ENCODE measurements around the gene P2RY8.
"Not testable (repeated sequence)": the region's sequence is repeated elsewhere in the genome, so short reads cannot be mapped to it uniquely, and the experiment has no call there.

Gene P2RY8

GRCh38 chrX:1488141-1488540, 48.8 kb downstream of the P2RY8 start:
- no peak for DNase-seq (ENCODE audit: low read depth, low spot score)
- H3K27me3 ChIP-seq (ENCODE audit: insufficient read depth, insufficient read length) = no peaks in the 10 kb centered on the region
- TF ChIP-seq SUZ12 (IDR thresholded peaks at IDR 0.05; ENCODE audit: extremely low read depth, insufficient read depth, insufficient read length) (no peak), ZNF274 (IDR thresholded peaks at IDR 0.05; ENCODE audit: low read depth, low read length) (no peak), YY1 (IDR thresholded peaks at IDR 0.05; ENCODE audit: insufficient read depth, insufficient read length) (no peak)
- peaks cover 6% of the 10 kb centered on the region; the same call in 1 of the 2 replicates for H3K9me3 ChIP-seq (ENCODE audit: insufficient read depth, low read length)
- H3K36me3 ChIP-seq (ENCODE audit: insufficient read depth, insufficient read length, low read length) = no peaks in the 10 kb centered on the region
- H3K9ac ChIP-seq (ENCODE audit: insufficient read length, low read depth) = no peak overlapping the region
- H3K4me3 ChIP-seq (ENCODE audit: insufficient read length, low read depth) = no peak overlapping the region
- H3K4me1 ChIP-seq (ENCODE audit: insufficient read depth, insufficient read length) = peaks cover 3% of the 10 kb centered on the region

GRCh38 chrX:1487401-1487800, 49.6 kb downstream of the P2RY8 start:
- no peaks in the 10 kb centered on the region for H3K27me3 ChIP-seq (ENCODE audit: insufficient read depth, insufficient read length)
- no peak overlapping the region for H3K4me3 ChIP-seq (ENCODE audit: insufficient read length, low read depth)
- no peak for TF ChIP-seq SUZ12 (IDR thresholded peaks at IDR 0.05; ENCODE audit: extremely low read depth, insufficient read depth, insufficient read length)
- no peak for DNase-seq (ENCODE audit: low read depth, low spot score)
- H3K4me1 ChIP-seq (ENCODE audit: insufficient read depth, insufficient read length) = peaks cover 3% of the 10 kb centered on the region
- H3K9ac ChIP-seq (ENCODE audit: insufficient read length, low read depth) = no peak overlapping the region
- peaks cover 6% of the 10 kb centered on the region; the same call in 1 of the 2 replicates for H3K9me3 ChIP-seq (ENCODE audit: insufficient read depth, low read length)
- no peaks in the 10 kb centered on the region for H3K36me3 ChIP-seq (ENCODE audit: insufficient read depth, insufficient read length, low read length)

GRCh38 chrX:1486749-1487361, 50.1 kb downstream of the P2RY8 start:
- TF ChIP-seq YY1 (IDR thresholded peaks at IDR 0.05; ENCODE audit: insufficient read depth, insufficient read length) (no peak), ZNF274 (IDR thresholded peaks at IDR 0.05; ENCODE audit: low read depth, low read length) (no peak), SUZ12 (IDR thresholded peaks at IDR 0.05; ENCODE audit: extremely low read depth, insufficient read depth, insufficient read length) (no peak)
- DNase-seq (ENCODE audit: low read depth, low spot score) = no peak
- H3K27me3 ChIP-seq (ENCODE audit: insufficient read depth, insufficient read length) = no peaks in the 10 kb centered on the region
- no peaks in the 10 kb centered on the region for H3K36me3 ChIP-seq (ENCODE audit: insufficient read depth, insufficient read length, low read length)
- H3K4me1 ChIP-seq (ENCODE audit: insufficient read depth, insufficient read length) = peaks cover 3% of the 10 kb centered on the region
- no peak overlapping the region for H3K9ac ChIP-seq (ENCODE audit: insufficient read length, low read depth)
- no peak overlapping the region for H3K4me3 ChIP-seq (ENCODE audit: insufficient read length, low read depth)
- H3K9me3 ChIP-seq (ENCODE audit: insufficient read depth, low read length) = peaks cover 6% of the 10 kb centered on the region; the same call in 1 of the 2 replicates

- no peaks in the 10 kb centered on the region for H3K36me3 ChIP-seq (ENCODE audit: insufficient read depth, insufficient read length, low read length)
- no peaks in the 10 kb centered on the region for H3K27me3 ChIP-seq (ENCODE audit: insufficient read depth, insufficient read length)
- no peak for DNase-seq (ENCODE audit: low read depth, low spot score)
- TF ChIP-seq YY1 (IDR thresholded peaks at IDR 0.05; ENCODE audit: insufficient read depth, insufficient read length) (no peak), ZNF274 (IDR thresholded peaks at IDR 0.05; ENCODE audit: low read depth, low read length) (no peak), SUZ12 (IDR thresholded peaks at IDR 0.05; ENCODE audit: extremely low read depth, insufficient read depth, insufficient read length) (no peak)
- H3K4me1 ChIP-seq (ENCODE audit: insufficient read depth, insufficient read length) = peaks cover 3% of the 10 kb centered on the region
- no peak overlapping the region for H3K4me3 ChIP-seq (ENCODE audit: insufficient read length, low read depth)
- no peak overlapping the region for H3K9ac ChIP-seq (ENCODE audit: insufficient read length, low read depth)
- H3K9me3 ChIP-seq (ENCODE audit: insufficient read depth, low read length) = peaks cover 6% of the 10 kb centered on the region; the same call in 1 of the 2 replicates
These were observed 50.8 kb downstream of the P2RY8 start for GRCh38 chrX:1486177-1486576.

GRCh38 chrX:1485033-1485432, 52.0 kb downstream of the P2RY8 start:
- DNase-seq (ENCODE audit: low read depth, low spot score) = no peak
- no peak for TF ChIP-seq SUZ12 (IDR thresholded peaks at IDR 0.05; ENCODE audit: extremely low read depth, insufficient read depth, insufficient read length)
- no peak for TF ChIP-seq ZNF274 (IDR thresholded peaks at IDR 0.05; ENCODE audit: low read depth, low read length)
- no peak for TF ChIP-seq YY1 (IDR thresholded peaks at IDR 0.05; ENCODE audit: insufficient read depth, insufficient read length)
- Histone ChIP-seq H3K4me3 (ENCODE audit: insufficient read length, low read depth) (no peak overlapping the region), H3K36me3 (ENCODE audit: insufficient read depth, insufficient read length, low read length) (no peaks in the 10 kb centered on the region), H3K9ac (ENCODE audit: insufficient read length, low read depth) (no peak overlapping the region), H3K27me3 (ENCODE audit: insufficient read depth, insufficient read length) (no peaks in the 10 kb centered on the region), H3K9me3 (ENCODE audit: insufficient read depth, low read length) (peaks cover 7% of the 10 kb centered on the region; the same call in 1 of the 2 replicates), H3K4me1 (ENCODE audit: insufficient read depth, insufficient read length) (peaks cover 3% of the 10 kb centered on the region)

GRCh38 chrX:1484638-1485019, 52.4 kb downstream of the P2RY8 start:
- Histone ChIP-seq H3K27me3 (ENCODE audit: insufficient read depth, insufficient read length) (no peaks in the 10 kb centered on the region), H3K4me3 (ENCODE audit: insufficient read length, low read depth) (no peak overlapping the region), H3K9ac (ENCODE audit: insufficient read length, low read depth) (no peak overlapping the region), H3K4me1 (ENCODE audit: insufficient read depth, insufficient read length) (peaks cover 3% of the 10 kb centered on the region), H3K9me3 (ENCODE audit: insufficient read depth, low read length) (peaks cover 11% of the 10 kb centered on the region; the same call in 1 of the 2 replicates), H3K36me3 (ENCODE audit: insufficient read depth, insufficient read length, low read length) (no peaks in the 10 kb centered on the region)
- DNase-seq (ENCODE audit: low read depth, low spot score) = no peak
- no peak for TF ChIP-seq ZNF274 (IDR thresholded peaks at IDR 0.05; ENCODE audit: low read depth, low read length)
- TF ChIP-seq YY1 (IDR thresholded peaks at IDR 0.05; ENCODE audit: insufficient read depth, insufficient read length) = no peak
- TF ChIP-seq SUZ12 (IDR thresholded peaks at IDR 0.05; ENCODE audit: extremely low read depth, insufficient read depth, insufficient read length) = no peak

- H3K9me3 ChIP-seq (ENCODE audit: insufficient read depth, low read length) = peaks cover 17% of the 10 kb centered on the region; the same call in 1 of the 2 replicates
- H3K27me3 ChIP-seq (ENCODE audit: insufficient read depth, insufficient read length) = no peaks in the 10 kb centered on the region
- no peaks in the 10 kb centered on the region for H3K36me3 ChIP-seq (ENCODE audit: insufficient read depth, insufficient read length, low read length)
- no peak for DNase-seq (ENCODE audit: low read depth, low spot score)
- no peak overlapping the region for H3K9ac ChIP-seq (ENCODE audit: insufficient read length, low read depth)
- TF ChIP-seq SUZ12 (IDR thresholded peaks at IDR 0.05; ENCODE audit: extremely low read depth, insufficient read depth, insufficient read length) = no peak
- TF ChIP-seq YY1 (IDR thresholded peaks at IDR 0.05; ENCODE audit: insufficient read depth, insufficient read length) = no peak
- no peak for TF ChIP-seq ZNF274 (IDR thresholded peaks at IDR 0.05; ENCODE audit: low read depth, low read length)
- no peak overlapping the region for H3K4me3 ChIP-seq (ENCODE audit: insufficient read length, low read depth)
- H3K4me1 ChIP-seq (ENCODE audit: insufficient read depth, insufficient read length) = peaks cover 3% of the 10 kb centered on the region
These were observed 52.9 kb downstream of the P2RY8 start for GRCh38 chrX:1483843-1484637.

- H3K4me1 ChIP-seq (ENCODE audit: insufficient read depth, insufficient read length); H3K9ac ChIP-seq (ENCODE audit: insufficient read length, low read depth); H3K4me3 ChIP-seq (ENCODE audit: insufficient read length, low read depth); H3K27me3 ChIP-seq (ENCODE audit: insufficient read depth, insufficient read length); DNase-seq (ENCODE audit: low read depth, low spot score); H3K36me3 ChIP-seq (ENCODE audit: insufficient read depth, insufficient read length, low read length): not testable (repeated sequence)
- H3K9me3 ChIP-seq (ENCODE audit: insufficient read depth, low read length) = peaks cover 20% of the 10 kb centered on the region; the same call in 1 of the 2 replicates
These were observed 54.5 kb downstream of the P2RY8 start for GRCh38 chrX:1482530-1482928.

All from NT2/D1 (cell line).